Upper lobe of left lung (tissue), 6 donors: ENCODE results near the gene GRK5. TPM values are rescaled to one million over a fixed set of nuclear protein-coding genes. Genes with fewer than 3 reads are reported as not detected.

Source experiments
- ATAC-seq, 2 donors: fragments of 200-7000 bp; cut with Tn5 transposase; one replicate each; pipeline ENCODE4 v1.9.1; 2022; ENCODE audit warnings: mild to moderate bottlenecking in 2 of 2, moderate library complexity in 2 of 2; ENCODE audit not compliant: low FRiP score in 2 of 2
- DNase-seq, 2 donors: peaks; one replicate each; pipeline ENCODE4 v3.0.0-alpha.2; 2019 to 2020
- H3K27ac ChIP-seq, 4 donors: fragments of 200-600 bp; sonication (generic); one replicate each; pipeline ENCODE4 v1.5.1; 2016 to 2019
- H3K27me3 ChIP-seq, 4 donors: fragments of 200-600 bp; sonication (generic); one replicate each; pipeline ENCODE4 v1.5.1; 2017 to 2019
- H3K36me3 ChIP-seq, 4 donors: fragments of 200-600 bp; sonication (generic); one replicate each; pipeline ENCODE4 v1.5.1; 2016 to 2019
- H3K4me1 ChIP-seq, 4 donors: fragments of 200-600 bp; sonication (generic); one replicate each; pipeline ENCODE4 v1.5.1; 2018 to 2019
- H3K4me3 ChIP-seq, 4 donors: fragments of 200-600 bp; sonication (generic); one replicate each; pipeline ENCODE4 v1.5.1; 2017 to 2019; ENCODE audit warnings: mild to moderate bottlenecking in 2 of 4, moderate library complexity in 1 of 4
- H3K9me3 ChIP-seq, 4 donors: fragments of 200-600 bp; sonication (generic); one replicate each; pipeline ENCODE4 v1.5.1; 2018 to 2019
- CTCF ChIP-seq, 6 experiments: fragments of 450-650 bp in 4 of 6; fragments of 200-600 bp in 2 of 6; sonication (generic) in 2 of 6; IDR thresholded peaks; one replicate each; pipeline ENCODE4 v1.5.1; 2016 to 2019; ENCODE audit warnings: antibody characterized with exemption in 6 of 6
- EP300 ChIP-seq, 4 donors: sonication (generic); formaldehyde crosslinking; IDR thresholded peaks; one replicate each; pipeline ENCODE4 v1.5.1; 2017; ENCODE audit warnings: antibody characterized with exemption in 4 of 4, control low read depth in 2 of 4
- POLR2A ChIP-seq, 4 donors: fragments of 450-650 bp; IDR thresholded peaks; one replicate each; pipeline ENCODE4 v1.5.1; 2016 to 2017; ENCODE audit warnings: antibody characterized with exemption in 4 of 4, mild to moderate bottlenecking in 2 of 4
- POLR2AphosphoS5 ChIP-seq, 2 donors: sonication (generic); formaldehyde crosslinking; IDR thresholded peaks; one replicate each; pipeline ENCODE4 v1.5.1; 2017; ENCODE audit warnings: antibody characterized with exemption in 2 of 2
- WGBS, 2 donors: methylation state at CpG; one replicate each; pipeline ENCODE4 v1.1.5; 2017 to 2018; 5-methylcytosine and 5-hydroxymethylcytosine counted together
- total RNA-seq, 6 donors: library from RNA; depleted of rRNA in 4 of 6; stranded (reverse); fragments of >200 nt in 4 of 6; gene quantifications; one replicate each; pipeline versions ENCODE4 v1.1.0 to v1.2.1, GENCODE V29; 2016 to 2021
- donor health status: DM: no; HTN: no; CAD: no; lungs with moderate emphysema.
- donor health status: DM: no; HTN: yes; CAD: no; lungs with severe emphysema.

The GRK5 gene
- total RNA-seq, 6 donors from 2014 or later = 38.6 to 80.9 (median 61.1) TPM

- Histone ChIP-seq H3K27me3 (no peaks in the 10 kb centered on the region), H3K36me3 (no peaks in the 10 kb centered on the region), H3K9me3 (no peaks in the 10 kb centered on the region), H3K4me3 (no peak overlapping the region), H3K4me1 (peaks cover 20 to 57% (median 48%) of the 10 kb centered on the region in 4 donors), H3K27ac (peak overlapping the region in 2 of 4 donors; percentile 7 to 33)
- no peak for ATAC-seq
- no peak for TF ChIP-seq POLR2AphosphoS5 (IDR thresholded peaks at IDR 0.05)
- no peak for TF ChIP-seq POLR2A (IDR thresholded peaks at IDR 0.05)
- TF ChIP-seq CTCF (IDR thresholded peaks at IDR 0.05) = no peak
- no peak for TF ChIP-seq EP300 (IDR thresholded peaks at IDR 0.05)
- peak in 1 of 2 donors; percentile 37 for DNase-seq
- WGBS, 2 donors = 89 to 90% methylated on average over 16 to 24 of the region's 24 CpGs
Measured at GRCh38 chr10:119308551-119309422, 101.4 kb downstream of the GRK5 start.

GRCh38 chr10:119309423-119309770, 102.0 kb downstream of the GRK5 start:
- DNase-seq (no peak), ATAC-seq (no peak)
- H3K4me1 ChIP-seq = peaks cover 26 to 59% (median 53%) of the 10 kb centered on the region in 4 donors
- 75 to 90% methylated on average over 2 of the region's 2 CpGs for WGBS, 2 donors
- H3K27me3 ChIP-seq = no peaks in the 10 kb centered on the region
- H3K9me3 ChIP-seq = no peaks in the 10 kb centered on the region
- peak overlapping the region in 2 of 4 donors; percentile 7 to 33 for H3K27ac ChIP-seq
- H3K4me3 ChIP-seq = no peak overlapping the region
- no peaks in the 10 kb centered on the region for H3K36me3 ChIP-seq
- no peak for TF ChIP-seq CTCF (IDR thresholded peaks at IDR 0.05)
- no peak for TF ChIP-seq POLR2A (IDR thresholded peaks at IDR 0.05)
- no peak for TF ChIP-seq POLR2AphosphoS5 (IDR thresholded peaks at IDR 0.05)
- no peak for TF ChIP-seq EP300 (IDR thresholded peaks at IDR 0.05)

GRCh38 chr10:119310806-119311205, 103.4 kb downstream of the GRK5 start:
- no peak for DNase-seq
- no peak overlapping the region for H3K4me3 ChIP-seq
- 72 to 81% methylated on average over 4 of the region's 4 CpGs for WGBS, 2 donors
- no peaks in the 10 kb centered on the region for H3K27me3 ChIP-seq
- ATAC-seq = no peak
- H3K27ac ChIP-seq = peak overlapping the region in 1 of 4 donors; percentile 7
- H3K4me1 ChIP-seq = peaks cover 34 to 64% (median 57%) of the 10 kb centered on the region in 4 donors
- TF ChIP-seq CTCF (IDR thresholded peaks at IDR 0.05) (no peak), POLR2AphosphoS5 (IDR thresholded peaks at IDR 0.05) (no peak), EP300 (IDR thresholded peaks at IDR 0.05) (no peak), POLR2A (IDR thresholded peaks at IDR 0.05) (no peak)
- H3K36me3 ChIP-seq = no peaks in the 10 kb centered on the region
- H3K9me3 ChIP-seq = no peaks in the 10 kb centered on the region

GRCh38 chr10:119312241-119312640, 104.9 kb downstream of the GRK5 start:
- Histone ChIP-seq H3K27me3 (no peaks in the 10 kb centered on the region), H3K36me3 (no peaks in the 10 kb centered on the region), H3K27ac (peak overlapping the region in 1 of 4 donors; percentile 21), H3K4me1 (peaks cover 36 to 66% (median 59%) of the 10 kb centered on the region in 4 donors), H3K9me3 (no peaks in the 10 kb centered on the region), H3K4me3 (no peak overlapping the region)
- DNase-seq (no peak), ATAC-seq (no peak)
- no peak for TF ChIP-seq EP300 (IDR thresholded peaks at IDR 0.05)
- TF ChIP-seq CTCF (IDR thresholded peaks at IDR 0.05) = no peak
- no peak for TF ChIP-seq POLR2A (IDR thresholded peaks at IDR 0.05)
- TF ChIP-seq POLR2AphosphoS5 (IDR thresholded peaks at IDR 0.05) = no peak
- 74 to 83% methylated on average over 5 of the region's 5 CpGs for WGBS, 2 donors
